VCaP (cell line): Measurements from ENCODE around the gene LGR6.

Experiments
- H3K27ac ChIP-seq: fragments of 450-650 bp; 2 replicates; pipeline ENCODE4 v1.5.1; 2017
- CTCF ChIP-seq: fragments of 450-650 bp; conservative IDR thresholded peaks from 2 replicates; pipeline ENCODE4 v1.5.1; 2017; ENCODE audit warnings: mild to moderate bottlenecking, moderate library complexity

The LGR6 gene

GRCh38 chr1:202266061-202266765, 72.6 kb downstream of the LGR6 start:
- H3K27ac ChIP-seq: no peak overlapping the region
- TF ChIP-seq CTCF: no peak

GRCh38 chr1:202268032-202268431, 74.4 kb downstream of the LGR6 start:
- no peak for TF ChIP-seq CTCF
- H3K27ac ChIP-seq: no peak overlapping the region

- TF ChIP-seq CTCF: no peak
- no peak overlapping the region for H3K27ac ChIP-seq
Observed at GRCh38 chr1:202268817-202269216, 75.2 kb downstream of the LGR6 start.

- no peak overlapping the region for H3K27ac ChIP-seq
Observed at GRCh38 chr1:202270871-202271326, 77.3 kb downstream of the LGR6 start.

GRCh38 chr1:202272103-202272845, 78.7 kb downstream of the LGR6 start:
- no peak for TF ChIP-seq CTCF
- H3K27ac ChIP-seq: no peak overlapping the region

More at GRCh38 chr1:202270871-202271326, 77.3 kb downstream of the LGR6 start:
- TF ChIP-seq CTCF: no peak

- TF ChIP-seq CTCF: no peak
- H3K27ac ChIP-seq: no peak overlapping the region
Observed at GRCh38 chr1:202274611-202275010, 81.0 kb downstream of the LGR6 start.

- no peak for TF ChIP-seq CTCF
- H3K27ac ChIP-seq: no peak overlapping the region
Observed at GRCh38 chr1:202275061-202275770, 81.6 kb downstream of the LGR6 start.
